GM11168 (cell line): ENCODE data around the gene LRRC4C.
"Not testable (repeated sequence)": the region's sequence is repeated elsewhere in the genome, so short reads cannot be mapped to it uniquely, and the experiment has no call there.

ENCODE experiments used
- in situ Hi-C: fragments of 300-500 bp; cut with MboI; formaldehyde crosslinking; loops from one replicate; pipeline ENCODE4 v1.12.0; 2022; ENCODE audit warnings: low sequenced_read_pairs; ENCODE audit not compliant: unreplicated experiment

LRRC4C gene

DNA sequence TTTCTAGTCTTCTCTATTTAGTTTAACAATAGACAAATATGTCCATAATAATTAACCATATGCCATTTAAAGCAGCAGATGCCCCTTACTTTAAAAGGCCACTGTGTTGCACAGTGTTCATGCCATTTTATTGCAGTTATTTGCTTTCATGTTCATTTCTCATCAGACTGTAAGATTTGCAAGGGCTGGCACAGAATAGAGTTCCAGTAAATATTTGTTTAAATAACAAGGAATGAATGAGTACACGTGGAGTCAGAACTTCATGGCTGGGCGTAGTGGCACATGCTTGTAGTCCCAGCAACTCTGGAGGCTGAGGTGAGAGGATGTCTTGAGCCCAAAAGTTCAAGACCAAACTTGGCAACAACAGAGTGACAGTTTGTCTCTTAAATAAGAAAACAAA, 1228.6 kb downstream of the LRRC4C start:
- in situ Hi-C loops, result no loop called here

DNA sequence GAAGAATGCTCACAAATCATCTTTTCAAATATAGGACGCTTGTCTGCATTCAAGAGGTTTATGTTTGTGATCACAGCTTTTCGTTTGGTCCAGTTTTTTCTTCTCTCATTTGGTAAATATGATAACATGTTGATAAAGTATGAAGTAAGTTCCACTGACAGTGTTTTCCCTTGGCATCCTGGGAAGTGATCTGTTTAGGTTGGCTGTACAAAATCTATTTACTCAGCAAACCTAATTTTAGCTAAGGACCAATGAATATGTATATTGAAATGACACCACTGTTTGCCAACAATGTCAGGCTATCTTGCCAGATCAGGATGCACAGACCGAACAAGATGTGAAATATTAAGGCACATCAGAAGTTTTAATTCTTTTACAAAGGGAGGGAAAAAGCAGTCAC, 1230.8 kb downstream of the LRRC4C start:
- in situ Hi-C loops, result no loop called here

DNA sequence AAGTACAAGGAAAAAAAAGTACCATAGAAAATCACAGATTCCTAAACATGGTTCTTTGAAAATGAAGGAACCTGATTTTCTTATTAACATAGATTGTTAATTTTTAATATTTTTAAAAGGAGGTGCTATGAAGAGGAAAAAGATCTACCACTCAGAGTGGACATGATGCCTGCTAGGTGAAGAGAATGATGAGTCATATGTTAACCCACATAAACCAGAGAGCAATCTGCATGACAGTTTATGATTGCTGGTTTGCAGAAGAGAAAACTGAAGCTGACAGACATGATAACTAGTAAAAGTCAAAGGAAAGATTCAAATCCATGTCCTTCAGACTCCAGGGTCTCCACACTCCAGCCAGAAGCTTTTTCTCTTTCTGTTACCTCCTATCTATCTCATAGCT, 1231.7 kb downstream of the LRRC4C start:
- in situ Hi-C loops, result no loop called here

DNA sequence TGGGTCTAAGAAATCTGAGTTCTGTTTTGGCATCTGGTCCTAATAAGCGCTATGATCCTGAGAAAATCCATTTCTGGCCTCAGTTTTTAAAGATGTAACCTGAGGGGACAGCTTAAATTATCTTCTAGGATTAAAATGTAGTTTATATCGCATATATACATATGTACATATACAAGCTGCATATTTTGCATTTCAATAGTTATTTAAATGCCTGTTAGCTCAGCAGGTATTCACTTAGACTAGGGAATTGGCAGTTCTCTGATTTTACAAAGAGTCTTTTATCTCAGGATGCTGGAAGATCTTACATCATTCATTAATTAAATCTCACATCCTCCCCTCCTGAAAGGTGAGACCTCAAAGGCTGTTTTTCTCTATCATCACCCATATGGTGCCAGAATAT, 1232.8 kb downstream of the LRRC4C start:
- in situ Hi-C loops, result no loop called here

DNA sequence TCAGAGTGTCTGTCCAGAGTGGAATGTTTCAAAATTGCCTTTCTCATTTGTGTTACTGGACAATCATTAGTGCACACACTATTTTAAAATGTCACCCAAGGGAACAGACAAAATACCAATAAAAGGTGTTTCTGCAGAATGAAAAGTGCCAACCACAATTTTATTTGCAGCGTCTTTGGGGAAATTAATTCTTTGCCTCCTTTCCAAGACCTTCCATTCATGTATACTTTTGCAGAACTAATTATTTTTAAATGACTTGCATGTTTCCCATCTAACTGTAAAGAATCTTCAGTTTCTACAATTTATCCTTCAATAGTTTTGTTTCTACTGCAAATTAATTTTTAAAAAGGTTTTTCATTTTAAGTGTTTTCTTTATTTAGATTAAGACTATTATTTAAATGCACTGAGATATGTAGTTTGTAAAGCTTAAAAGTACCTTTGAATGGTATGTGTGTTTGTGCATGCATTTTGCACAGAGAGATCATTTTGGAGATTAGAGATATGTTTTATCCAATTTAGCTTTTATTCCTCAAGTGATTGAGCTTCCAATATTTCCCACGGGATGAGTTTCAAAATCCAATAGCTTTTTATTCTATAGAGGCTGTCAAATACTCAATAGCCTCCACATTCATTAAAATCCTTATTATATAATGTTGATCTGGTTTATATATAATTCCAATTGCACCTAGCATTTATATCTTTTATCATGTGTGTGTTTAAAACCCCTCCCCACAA, 1235.7 kb downstream of the LRRC4C start:
- in situ Hi-C loops, result no loop called here

DNA sequence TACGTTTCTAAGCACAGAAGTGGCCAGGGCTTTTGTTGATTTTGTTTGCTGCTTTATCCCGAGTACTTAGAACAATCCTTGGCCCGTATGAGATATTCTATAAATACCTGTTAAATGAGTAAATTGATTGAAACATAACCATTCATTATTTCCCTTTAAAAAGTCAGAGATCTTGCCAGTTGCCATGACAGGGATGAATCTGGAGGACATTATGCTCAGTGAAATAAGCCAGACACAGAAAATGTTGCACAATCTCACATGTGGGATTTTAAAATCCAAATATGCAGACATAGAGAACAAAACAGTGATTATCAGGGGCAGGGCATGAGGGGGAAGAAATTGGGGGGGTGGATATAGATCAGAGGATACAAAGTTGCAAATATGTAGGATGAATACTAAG, 1240.1 kb downstream of the LRRC4C start:
- in situ Hi-C loops, result no loop called here

DNA sequence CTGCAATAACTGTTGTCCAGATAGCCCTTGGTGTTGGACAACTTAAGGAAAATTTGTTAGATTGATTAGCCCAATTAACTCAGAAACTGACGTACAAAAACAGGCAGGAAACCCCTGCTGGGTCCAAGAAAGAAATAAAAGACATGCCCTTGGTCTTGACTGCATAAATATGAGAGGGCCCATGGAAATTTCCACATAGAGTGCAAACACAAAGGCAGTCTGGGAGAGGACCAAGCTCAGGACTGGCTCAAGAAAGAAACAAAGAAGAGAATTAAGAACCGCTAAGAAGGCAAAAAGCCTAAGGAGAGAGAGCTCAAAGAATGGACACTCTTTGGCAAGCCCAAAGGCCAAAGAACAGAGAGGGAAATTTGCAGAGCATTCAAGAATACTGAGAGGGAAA, 1243.9 kb downstream of the LRRC4C start:
- in situ Hi-C loops, result no loop called here

DNA sequence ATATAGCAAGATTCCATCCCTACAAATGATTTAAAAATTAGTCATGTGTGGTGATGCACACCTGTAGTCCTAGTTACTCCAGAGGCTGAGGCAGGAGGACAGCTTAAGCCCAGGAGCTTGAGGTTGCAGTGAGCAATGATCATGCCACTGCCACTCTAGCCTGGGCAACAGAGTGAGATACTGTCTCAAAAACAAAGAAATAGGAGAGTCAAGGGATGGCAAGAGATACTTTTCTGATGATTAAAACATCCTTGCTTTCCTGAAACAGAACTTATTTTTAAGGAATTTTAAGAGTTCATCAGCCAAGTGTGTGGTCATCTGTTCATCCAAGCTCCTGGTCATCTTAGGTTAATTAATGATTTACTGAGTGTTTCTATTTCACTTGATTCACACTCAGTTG, 1252.0 kb downstream of the LRRC4C start:
- in situ Hi-C loops, result no loop called here

DNA sequence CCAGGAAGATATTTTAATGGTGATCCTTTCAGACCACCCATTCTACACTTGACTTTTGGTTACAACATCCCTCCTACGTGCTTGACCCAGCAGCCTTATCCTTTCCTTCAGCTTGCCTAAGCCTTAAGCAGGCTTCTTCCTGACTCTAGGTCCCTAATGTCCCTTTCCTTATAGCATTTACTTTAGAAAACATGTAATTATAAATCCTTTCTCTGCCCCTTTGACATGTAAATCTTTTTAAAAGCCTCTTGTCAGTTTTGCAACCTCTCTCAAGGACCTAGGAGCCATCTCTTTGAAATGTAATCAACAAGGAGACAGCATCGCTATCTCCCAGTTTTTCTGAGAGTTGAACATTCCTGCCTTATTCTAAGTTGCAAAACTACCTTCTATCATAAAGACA, 1255.2 kb downstream of the LRRC4C start:
- in situ Hi-C loops, result no loop called here

DNA sequence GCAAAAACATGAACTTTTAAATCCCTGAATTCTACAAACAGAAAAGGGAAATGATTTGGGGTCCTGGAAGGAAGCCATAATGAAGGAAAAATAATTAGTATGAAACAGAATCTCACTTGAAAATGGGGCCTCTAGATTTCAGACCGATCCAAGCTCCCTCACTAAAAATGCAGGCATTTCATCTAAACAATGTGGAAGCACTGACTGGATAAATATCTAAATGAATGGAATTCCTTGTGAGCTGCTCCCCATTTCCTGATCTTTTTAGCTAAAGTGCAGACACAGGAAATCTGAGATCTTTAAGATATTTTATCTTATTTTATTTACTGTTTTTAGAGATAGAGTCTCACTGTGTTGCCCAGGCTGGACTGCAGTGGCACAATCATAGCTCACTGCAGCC, 1255.8 kb downstream of the LRRC4C start:
- in situ Hi-C loops, result no loop called here

DNA sequence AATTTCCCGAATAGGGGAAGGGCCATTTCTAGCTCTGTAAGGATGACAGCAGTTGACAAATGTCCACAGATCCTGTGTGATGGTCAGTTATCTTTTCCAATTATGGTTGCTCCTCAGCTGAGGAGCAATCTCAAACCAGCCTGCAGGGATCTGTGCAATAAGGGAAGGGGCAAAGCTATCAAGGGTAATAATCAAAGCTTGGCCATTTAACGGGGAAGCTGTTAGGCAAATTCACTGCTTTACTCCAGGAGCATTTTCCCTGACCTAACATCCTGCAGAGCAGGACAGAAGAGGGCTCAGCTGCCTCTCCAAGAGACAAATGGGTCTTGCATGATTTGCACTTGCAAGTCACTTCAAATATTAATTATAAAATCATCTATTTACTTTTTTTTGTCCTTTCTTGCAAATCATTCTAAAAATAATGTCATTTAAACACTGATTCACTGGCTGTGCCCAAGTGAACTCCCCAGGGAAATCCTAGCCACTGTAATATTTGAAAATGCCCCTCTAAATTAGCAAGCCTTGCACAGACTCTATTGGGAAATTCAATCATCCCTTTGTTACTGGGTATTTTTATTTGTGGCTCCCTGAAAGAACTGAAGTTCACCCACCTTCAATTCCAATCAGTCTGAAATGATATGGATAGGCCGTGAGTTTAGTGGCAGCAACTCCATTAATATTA, 1256.7 kb downstream of the LRRC4C start:
- in situ Hi-C loops, result no loop called here

DNA sequence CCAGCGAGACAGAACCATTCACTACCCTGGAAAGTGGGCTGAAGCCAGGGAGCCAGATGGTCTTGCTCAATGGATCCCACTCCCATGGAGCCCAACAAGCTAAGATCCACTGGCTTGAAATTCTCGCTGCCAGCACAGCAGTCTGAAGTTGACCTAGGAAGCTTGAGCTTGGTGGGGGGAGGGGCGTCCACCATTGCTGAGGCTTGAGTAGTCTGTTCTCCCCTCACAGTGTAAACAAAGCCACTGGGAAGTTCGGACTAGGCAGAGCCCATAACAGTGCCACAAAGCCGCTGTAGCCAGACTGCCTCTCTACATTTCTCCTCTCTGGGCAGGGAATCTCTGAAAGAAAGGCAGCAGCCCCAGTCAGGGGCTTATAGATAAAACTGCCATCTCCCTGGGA, 1266.9 kb downstream of the LRRC4C start:
- in situ Hi-C loops, result not testable (repeated sequence)

DNA sequence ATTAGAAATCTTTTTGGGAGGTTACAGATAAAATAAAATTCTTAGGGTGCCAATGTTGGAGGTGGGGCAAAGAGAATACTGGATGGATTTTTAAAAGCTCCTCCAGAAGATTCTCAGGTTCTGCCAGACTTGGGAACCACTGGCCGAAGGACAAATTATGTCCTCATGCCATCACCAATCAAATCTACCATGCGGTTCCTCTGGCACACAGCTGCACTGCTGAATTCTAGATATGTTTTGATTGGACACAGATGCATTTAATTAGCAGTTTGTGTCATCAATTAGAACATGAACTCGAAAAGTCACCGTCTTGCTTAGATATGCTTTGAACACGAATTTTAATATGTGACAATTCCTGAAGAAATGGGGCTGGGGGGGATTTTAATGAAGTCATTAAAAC, 1269.2 kb downstream of the LRRC4C start:
- in situ Hi-C loops, result no loop called here

DNA sequence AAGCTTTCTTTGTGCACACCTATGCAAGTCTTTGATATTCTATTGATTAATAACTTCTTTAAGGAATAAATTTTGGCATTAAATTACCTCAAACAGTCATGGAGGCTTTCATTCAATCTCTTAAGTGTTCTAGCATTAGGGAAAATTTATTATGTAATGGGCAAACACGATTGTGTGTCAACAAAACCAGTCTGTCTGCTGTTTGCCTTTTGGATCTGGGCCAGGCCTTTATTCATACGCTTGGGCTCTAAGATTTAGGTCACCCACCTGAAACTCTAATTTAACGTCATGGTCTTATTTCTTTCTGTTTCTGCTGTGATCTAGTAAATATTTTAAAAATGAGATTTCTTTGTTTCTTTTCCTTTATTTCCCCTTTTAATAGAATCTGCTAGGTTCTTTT, 1270.6 kb downstream of the LRRC4C start:
- in situ Hi-C loops, result no loop called here

DNA sequence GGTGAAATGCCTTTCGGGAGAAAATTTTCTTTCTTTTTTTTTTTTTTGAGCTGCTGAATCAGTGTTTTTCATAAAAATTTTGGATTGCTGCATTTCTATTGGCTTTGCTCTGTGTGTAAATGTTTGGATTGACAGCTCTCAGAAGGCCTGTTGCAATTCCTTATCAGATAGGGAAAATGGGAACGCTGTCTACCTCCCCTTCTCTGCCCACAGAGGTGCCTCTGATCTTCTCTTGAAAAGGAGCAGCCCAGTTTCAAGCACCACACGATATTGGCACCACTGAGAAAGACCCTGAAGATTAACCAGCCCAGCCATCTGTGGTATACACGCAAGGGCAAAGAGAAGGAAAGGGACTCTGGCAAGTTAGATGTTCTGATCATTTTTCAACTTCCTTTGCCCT, 1272.2 kb downstream of the LRRC4C start:
- in situ Hi-C loops, result no loop called here

DNA sequence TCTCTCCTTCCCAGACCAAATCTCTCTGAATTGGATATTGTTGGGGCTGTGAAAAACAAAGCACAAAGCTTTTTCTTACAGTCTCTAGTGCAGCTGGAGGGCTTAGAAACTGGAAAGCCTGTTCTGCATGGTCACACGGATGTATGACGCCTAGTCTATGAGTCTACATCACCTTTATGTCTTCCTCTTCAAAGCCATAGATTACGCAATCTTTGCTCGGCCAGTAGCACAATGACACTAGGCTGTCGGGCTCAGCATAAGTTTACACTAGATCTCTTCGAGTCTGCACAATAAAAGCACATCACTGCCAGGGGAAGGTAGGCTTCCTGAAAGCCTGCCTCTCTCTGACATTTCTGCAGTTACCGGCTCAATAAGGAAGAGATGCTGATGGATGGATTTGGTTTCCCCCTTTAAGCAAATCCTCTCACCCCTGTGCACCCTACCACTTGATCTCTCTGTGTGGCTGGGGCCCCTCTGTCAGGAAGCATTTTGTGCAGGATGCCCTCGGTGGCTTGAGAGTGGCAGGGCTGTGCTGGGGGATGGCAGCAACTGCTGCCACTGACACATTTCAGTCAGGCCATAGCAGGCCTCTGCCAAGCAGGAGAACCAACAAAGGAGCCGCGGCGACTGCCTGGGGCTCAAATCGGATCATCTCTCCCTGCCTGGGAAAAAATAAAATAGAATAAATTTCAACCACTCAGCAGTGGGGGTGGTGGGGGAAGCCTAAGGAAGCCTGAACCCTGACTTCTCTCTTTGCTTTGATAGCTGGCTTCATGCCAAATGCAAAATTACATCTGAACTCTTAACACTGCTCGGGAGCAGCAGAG, 1272.8 kb downstream of the LRRC4C start:
- in situ Hi-C loops, result no loop called here

DNA sequence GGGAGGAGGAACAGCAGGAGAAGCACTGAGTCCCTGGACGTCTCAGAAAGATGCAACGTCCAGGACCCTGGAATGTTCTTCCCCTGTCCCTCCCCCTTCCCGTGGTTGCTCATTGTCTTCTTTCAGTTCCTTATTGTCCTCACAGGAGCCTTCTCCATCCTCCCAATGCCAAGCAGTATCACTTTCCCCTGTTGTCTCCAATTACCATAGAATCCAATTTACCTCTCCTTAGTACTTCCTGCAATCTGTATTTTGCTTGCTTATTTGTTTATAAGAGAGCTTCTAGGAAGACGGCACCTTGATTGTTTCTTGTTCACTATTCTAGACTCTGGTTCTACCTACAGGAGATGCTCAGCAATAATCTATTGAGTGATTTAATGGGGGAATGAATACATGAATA, 1273.7 kb downstream of the LRRC4C start:
- in situ Hi-C loops, result no loop called here

DNA sequence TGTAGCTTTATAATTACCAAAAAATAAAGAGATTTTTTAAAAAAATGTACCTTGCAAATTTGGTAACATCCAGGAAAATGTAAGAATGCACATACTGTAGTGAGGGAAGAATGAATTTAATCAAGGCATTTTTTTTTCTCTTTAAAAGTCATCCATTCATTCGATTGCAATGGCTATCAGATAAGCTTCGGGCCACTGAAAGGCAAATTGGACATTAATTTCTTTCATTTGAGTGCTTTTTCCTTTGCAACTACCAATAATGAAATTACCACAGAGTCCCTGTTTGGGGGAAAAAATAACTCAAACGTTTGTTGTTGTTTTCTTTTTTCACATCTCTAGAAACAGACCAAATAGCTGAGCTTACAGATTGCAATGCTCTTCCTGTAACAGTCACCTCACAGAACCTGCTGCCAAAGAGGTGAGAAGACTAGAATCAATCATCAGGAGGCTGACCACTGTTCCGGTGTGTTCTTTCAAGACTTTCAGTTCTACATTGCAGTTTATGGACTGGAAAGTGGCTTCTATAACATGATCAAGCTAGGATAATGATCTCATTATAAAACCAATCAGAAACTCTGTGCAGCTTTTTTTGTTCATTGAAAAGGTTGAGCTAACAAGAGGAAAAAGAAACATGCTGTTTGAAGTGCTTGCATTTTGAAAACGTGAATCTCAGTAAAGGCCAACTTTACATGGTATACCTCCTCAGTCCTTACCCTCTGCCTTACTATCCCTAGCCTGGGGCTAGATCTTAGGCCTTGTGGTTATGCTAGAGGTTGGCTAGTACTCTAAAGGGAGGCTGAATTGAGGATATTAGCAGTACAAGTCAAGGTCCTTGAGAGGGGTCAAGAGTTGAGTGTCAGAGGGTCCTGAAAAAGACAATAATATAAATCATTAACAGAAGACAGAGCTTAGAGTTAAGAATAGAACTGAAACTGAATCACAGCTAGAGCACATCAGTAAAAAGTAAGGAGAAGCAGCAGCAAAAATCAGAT, 1276.1 kb downstream of the LRRC4C start:
- in situ Hi-C loops, result no loop called here

DNA sequence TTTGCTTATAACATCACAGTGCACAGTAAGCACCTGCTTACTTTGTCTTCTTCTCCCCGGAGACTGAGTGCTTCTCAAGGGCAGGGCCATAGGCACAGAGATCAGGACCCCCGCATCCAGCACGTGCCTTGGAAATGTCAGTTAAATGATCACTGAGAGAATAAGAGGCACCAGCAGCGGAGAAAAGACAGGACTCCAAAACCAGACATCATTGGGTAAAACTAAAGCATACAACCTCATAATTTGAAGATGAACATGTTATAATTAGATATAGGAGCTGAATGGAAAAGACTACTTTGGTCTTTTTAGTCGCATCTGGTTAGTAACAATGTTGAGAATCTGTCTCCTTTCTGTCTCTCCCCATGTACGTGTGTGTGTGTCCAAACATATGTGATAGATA, 1279.9 kb downstream of the LRRC4C start:
- in situ Hi-C loops, result no loop called here

DNA sequence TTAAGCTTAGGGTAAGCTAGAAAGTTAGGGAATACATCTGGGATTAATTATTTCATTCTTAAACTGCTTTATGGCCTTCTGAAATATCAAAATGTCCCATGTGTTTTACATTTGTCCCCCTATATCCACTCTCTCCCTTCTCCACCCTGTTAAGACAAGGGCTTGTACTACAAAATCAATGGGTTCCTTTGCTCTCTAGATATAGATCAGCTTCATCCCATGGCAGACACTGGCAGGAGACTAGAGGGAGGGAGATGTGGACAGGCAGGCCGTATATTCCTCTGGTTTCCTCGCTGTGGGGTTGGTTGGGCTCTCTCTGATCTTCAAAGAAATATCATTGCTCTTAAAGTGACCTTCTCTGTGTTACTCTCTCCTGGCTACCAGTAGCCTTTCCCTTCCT, 1281.0 kb downstream of the LRRC4C start:
- in situ Hi-C loops, result no loop called here
